GM12891 (cell line): Measurements from ENCODE around the gene BCAR3.
"Not testable (repeated sequence)": the region's sequence is repeated elsewhere in the genome, so short reads cannot be mapped to it uniquely, and the experiment has no call there.

Experiments used
- DNase-seq: peaks from one replicate; pipeline ENCODE4 v3.0.0; 2011; ENCODE audit warnings: low spot score; ENCODE audit not compliant: insufficient read length
- FAIRE-seq: peaks from 2 replicates; lab custom pipeline; 2011; peaks lifted over from hg19 to GRCh38; lab: Jason Lieb, UNC
- PAX5 ChIP-seq: IDR thresholded peaks from 2 replicates; pipeline ENCODE4 v1.6.1; 2011; ENCODE audit warnings: low read length, moderate library complexity, mild to moderate bottlenecking; ENCODE audit not compliant: insufficient read depth, severe bottlenecking
- POLR2A ChIP-seq: IDR thresholded peaks from 2 replicates; pipeline ENCODE4 v1.6.1; 2011; ENCODE audit warnings: low read depth, low read length, control low read depth
- POLR2AphosphoS5 ChIP-seq: IDR thresholded peaks from 2 replicates; pipeline ENCODE4 v1.6.1; 2011; ENCODE audit warnings: low read depth, low read length, control low read depth
- POU2F2 ChIP-seq: IDR thresholded peaks from 2 replicates; pipeline ENCODE4 v1.6.1; 2011; ENCODE audit warnings: low read depth, mild to moderate bottlenecking, control low read depth, low read length, moderate library complexity
- SPI1 ChIP-seq: IDR thresholded peaks from 2 replicates; pipeline ENCODE4 v1.6.1; 2011; ENCODE audit warnings: low read depth, low read length, control low read depth
- TAF1 ChIP-seq: IDR thresholded peaks from 2 replicates; pipeline ENCODE4 v1.6.1; 2011; ENCODE audit warnings: low read depth, low read length, control low read depth

The BCAR3 gene

GRCh38 chr1:93663208-93663614 lies 18.4 kb downstream of the BCAR3 start:
- no peak for FAIRE-seq
- no peak for DNase-seq
- TF ChIP-seq POU2F2 (no peak), POLR2A (no peak), TAF1 (no peak), SPI1 (no peak)

DNA sequence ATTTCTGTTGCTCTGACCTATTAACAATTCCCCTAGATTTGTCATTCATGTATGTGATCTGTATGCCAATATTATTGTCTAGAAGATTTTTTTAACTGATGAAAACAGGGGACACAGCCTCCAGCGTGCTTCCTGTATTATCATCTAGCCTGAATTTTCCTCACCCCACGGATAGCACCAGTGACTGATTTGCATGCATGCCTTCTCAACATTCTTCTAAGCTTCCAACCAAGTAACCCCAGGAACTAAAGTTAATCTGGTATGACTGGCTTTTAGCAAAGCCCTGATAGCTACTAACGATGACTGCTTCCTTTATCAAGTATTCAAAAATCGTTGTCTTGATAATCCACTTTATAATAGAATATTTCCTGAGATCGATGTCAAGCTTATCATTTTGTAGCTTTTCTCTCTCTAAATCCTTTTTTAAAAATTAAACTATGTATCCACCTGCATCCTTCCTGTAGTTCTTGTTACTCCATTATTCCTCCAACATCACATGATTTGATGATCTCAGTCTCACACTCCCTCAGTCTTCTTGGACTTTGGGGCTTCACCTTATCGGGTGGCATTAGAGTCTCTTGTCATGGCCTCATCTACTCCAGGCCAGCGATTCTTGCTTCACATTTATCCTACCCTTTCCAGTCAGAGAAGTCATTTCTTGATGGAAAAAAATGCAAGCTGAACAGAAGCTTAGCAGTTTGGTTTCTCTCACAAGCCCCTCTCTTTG lies 19.0 kb downstream of the BCAR3 start:
- FAIRE-seq, result no peak
- no peak for TF ChIP-seq POLR2AphosphoS5
- no peak for TF ChIP-seq PAX5
- no peak for DNase-seq

GRCh38 chr1:93661829-93662474 lies 19.7 kb downstream of the BCAR3 start:
- no peak for DNase-seq
- TF ChIP-seq POLR2A (no peak), POU2F2 (no peak), POLR2AphosphoS5 (no peak), PAX5 (peak; percentile 40), TAF1 (no peak), SPI1 (no peak)
- no peak for FAIRE-seq

- DNase-seq, result not testable (repeated sequence)
Measured at GRCh38 chr1:93661341-93661740, 20.3 kb downstream of the BCAR3 start.

GRCh38 chr1:93659822-93660503 lies 21.7 kb downstream of the BCAR3 start:
- FAIRE-seq, result no peak
- TF ChIP-seq POLR2AphosphoS5 (no peak), POLR2A (no peak)
- no peak for DNase-seq

More at GRCh38 chr1:93661341-93661740, 20.3 kb downstream of the BCAR3 start:
- FAIRE-seq, result not testable (repeated sequence)

- no peak for FAIRE-seq
- TF ChIP-seq POLR2AphosphoS5 (no peak), POLR2A (no peak), PAX5 (no peak), POU2F2 (no peak), TAF1 (no peak), SPI1 (no peak)
- no peak for DNase-seq
Measured at GRCh38 chr1:93658188-93658587, 23.4 kb downstream of the BCAR3 start.

GRCh38 chr1:93656491-93656890 lies 25.1 kb downstream of the BCAR3 start:
- no peak for FAIRE-seq
- no peak for DNase-seq
- no peak for TF ChIP-seq POU2F2

DNA sequence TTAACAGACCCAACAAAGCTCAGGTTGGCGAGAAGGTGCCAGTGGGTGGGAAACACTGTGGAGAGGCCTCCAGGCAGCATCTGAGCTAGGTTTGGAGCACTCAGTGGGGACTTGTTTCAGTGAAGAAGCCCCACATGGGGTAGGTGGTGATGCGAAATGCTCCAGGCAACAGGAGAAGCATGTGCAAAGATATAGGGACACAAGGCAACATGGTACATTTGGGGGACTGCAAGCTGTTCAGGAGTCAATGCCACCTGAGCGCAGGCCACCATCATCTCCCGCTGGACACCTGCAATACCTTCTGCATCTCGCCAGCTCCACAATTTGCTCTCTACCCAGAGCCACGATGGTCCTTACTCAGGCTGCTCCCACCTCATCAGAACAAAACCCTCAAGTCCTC lies 28.0 kb downstream of the BCAR3 start:
- FAIRE-seq (no peak), DNase-seq (no peak)
- no peak for TF ChIP-seq SPI1
- TF ChIP-seq TAF1, result no peak
- TF ChIP-seq POU2F2, result no peak
- no peak for TF ChIP-seq POLR2AphosphoS5
- TF ChIP-seq POLR2A, result no peak
- TF ChIP-seq PAX5, result no peak

DNA sequence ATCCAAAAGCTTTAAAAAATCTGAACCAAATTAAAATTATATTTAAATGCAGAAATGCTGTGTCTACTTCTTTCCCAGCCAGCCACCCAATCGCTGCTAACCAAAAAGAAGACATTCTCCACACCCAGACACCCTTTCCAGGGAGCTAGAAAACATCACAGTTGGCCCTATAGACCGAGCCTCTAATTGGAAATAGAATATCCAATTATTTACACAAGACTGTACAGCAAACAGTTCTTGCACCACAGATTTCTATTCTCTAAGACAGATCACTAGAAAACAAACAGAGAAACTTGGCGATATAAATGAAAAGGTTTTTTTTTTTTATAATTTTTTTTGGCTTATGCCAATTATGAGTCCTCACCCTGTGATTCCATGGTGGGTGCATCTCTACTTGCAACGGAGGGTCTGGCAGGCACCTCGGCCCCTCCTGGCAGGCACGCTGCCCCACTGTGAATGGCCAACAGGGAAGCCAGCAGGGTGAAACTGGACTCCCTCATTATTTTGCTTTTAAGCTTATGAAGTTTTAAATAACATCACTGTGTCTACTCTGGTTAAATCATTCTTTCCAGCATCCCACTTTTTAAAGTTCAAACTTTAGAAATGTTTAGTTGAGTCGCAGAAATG lies 29.2 kb downstream of the BCAR3 start:
- TF ChIP-seq PAX5 (no peak), POU2F2 (no peak), POLR2A (no peak), TAF1 (no peak), POLR2AphosphoS5 (no peak), SPI1 (no peak)
- no peak for FAIRE-seq
- no peak for DNase-seq

GRCh38 chr1:93651695-93652094 lies 29.9 kb downstream of the BCAR3 start:
- FAIRE-seq (no peak), DNase-seq (no peak)
- TF ChIP-seq TAF1, result no peak
- no peak for TF ChIP-seq POLR2A
- TF ChIP-seq SPI1, result no peak
- TF ChIP-seq POLR2AphosphoS5, result no peak
- TF ChIP-seq POU2F2, result no peak
- TF ChIP-seq PAX5, result no peak

DNA sequence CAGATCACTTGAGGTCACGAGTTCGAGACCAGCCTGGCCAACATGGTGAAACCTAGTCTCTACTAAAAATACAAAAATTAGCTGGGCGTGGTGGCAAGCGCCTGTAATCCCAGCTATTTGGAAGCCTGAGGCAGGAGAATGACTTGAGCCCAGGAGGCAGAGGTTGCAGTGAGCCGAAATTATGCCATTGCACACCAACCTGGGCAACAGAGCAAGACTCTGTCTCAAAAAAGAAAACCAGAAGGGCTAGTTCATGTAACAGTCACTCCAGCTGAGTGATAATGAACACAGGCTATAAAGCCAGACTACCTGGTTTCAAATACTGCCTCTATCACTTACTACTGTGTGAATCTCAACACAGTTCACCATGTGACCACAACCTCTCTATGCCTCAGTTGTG lies 31.5 kb downstream of the BCAR3 start:
- DNase-seq, FAIRE-seq: not testable (repeated sequence)
